DOHH2 (cell line): ENCODE results near the gene FAXC.

Source experiments
- H3F3A ChIP-seq: fragments of 200-600 bp; sonication (generic), shearing (Covaris generic); 2 replicates; pipeline ENCODE4 v1.6.0; 2016; ENCODE audit warnings: antibody characterized with exemption, mild to moderate bottlenecking; ENCODE audit not compliant: control insufficient read depth, insufficient read depth
- H3K27ac ChIP-seq: fragments of 200-600 bp; sonication (generic); 2 replicates; pipeline ENCODE4 v1.5.1; 2014; ENCODE audit warnings: low read depth, mild to moderate bottlenecking, low read length, moderate library complexity
- H3K27me3 ChIP-seq: fragments of 200-600 bp; sonication (generic); 2 replicates; pipeline ENCODE4 v1.6.1; 2014; ENCODE audit warnings: mild to moderate bottlenecking, low read length, mixed read lengths; ENCODE audit not compliant: control insufficient read depth
- H3K36me3 ChIP-seq: fragments of 200-600 bp; sonication (generic); 2 replicates; pipeline ENCODE4 v1.6.1; 2014; ENCODE audit warnings: mild to moderate bottlenecking, low read length, moderate library complexity, mixed read lengths; ENCODE audit not compliant: control insufficient read depth
- H3K4me1 ChIP-seq: fragments of 200-600 bp; sonication (generic); 2 replicates; pipeline ENCODE4 v1.6.1; 2014; ENCODE audit warnings: mild to moderate bottlenecking, low read length, mixed read lengths; ENCODE audit not compliant: control insufficient read depth
- H3K4me2 ChIP-seq: fragments of 200-600 bp; sonication (generic); 2 replicates; pipeline ENCODE4 v1.6.0; 2014; ENCODE audit warnings: mild to moderate bottlenecking, low read length, moderate library complexity
- H3K4me3 ChIP-seq: fragments of 200-600 bp; sonication (generic); 2 replicates; pipeline ENCODE4 v1.5.1; 2014; ENCODE audit warnings: mild to moderate bottlenecking, low read length, mixed read lengths
- H3K79me2 ChIP-seq: fragments of 200-600 bp; sonication (generic); 2 replicates; pipeline ENCODE4 v1.6.1; 2014; ENCODE audit warnings: mild to moderate bottlenecking, low read length, mixed read lengths; ENCODE audit not compliant: control insufficient read depth
- H3K9me2 ChIP-seq: fragments of 200-600 bp; sonication (generic); replicated peaks from 2 replicates; pipeline ENCODE4 v1.6.1; 2014; ENCODE audit warnings: mild to moderate bottlenecking, low read length, mixed read lengths; ENCODE audit not compliant: control insufficient read depth
- H3K9me3 ChIP-seq: fragments of 200-600 bp; sonication (generic); 2 replicates; pipeline ENCODE4 v1.6.1; 2014; ENCODE audit warnings: antibody characterized with exemption, low read length, mixed read lengths; ENCODE audit not compliant: control insufficient read depth, insufficient read depth
- H4K20me1 ChIP-seq: fragments of 200-600 bp; sonication (generic); 2 replicates; pipeline ENCODE4 v1.6.0; 2014; ENCODE audit warnings: low read depth, mild to moderate bottlenecking, antibody characterized with exemption, low read length, moderate library complexity; ENCODE audit not compliant: control insufficient read depth, insufficient read depth
- CTCF ChIP-seq: fragments of 200-600 bp; sonication (generic); IDR thresholded peaks from one replicate; pipeline ENCODE4 v1.5.1; 2014; ENCODE audit warnings: antibody characterized with exemption, mild to moderate bottlenecking, low read depth, low read length; ENCODE audit not compliant: poor library complexity, severe bottlenecking
- EZH2phosphoT487 ChIP-seq: fragments of 200-600 bp; sonication (generic); IDR thresholded peaks from 2 replicates; pipeline ENCODE4 v1.6.1; 2017; ENCODE audit warnings: borderline replicate concordance, mild to moderate bottlenecking, antibody characterized with exemption, low read length, moderate library complexity, mixed read lengths

The FAXC gene

GRCh38 chr6:99305021-99305554 is 44.4 kb downstream of the FAXC start:
- Histone ChIP-seq H3K4me1 (no peaks in the 10 kb centered on the region), H3K27ac (no peak overlapping the region), H3K36me3 (no peaks in the 10 kb centered on the region), H3F3A (no peaks in the 10 kb centered on the region), H3K4me3 (no peak overlapping the region), H4K20me1 (no peaks in the 10 kb centered on the region), H3K27me3 (peaks cover 10% of the 10 kb centered on the region), H3K9me2 (no peaks in the 10 kb centered on the region), H3K79me2 (no peaks in the 10 kb centered on the region), H3K9me3 (no peaks in the 10 kb centered on the region), H3K4me2 (no peak overlapping the region)
- TF ChIP-seq EZH2phosphoT487 = no peak
- TF ChIP-seq CTCF = no peak

- no peaks in the 10 kb centered on the region for H3K36me3 ChIP-seq
- H3K79me2 ChIP-seq = no peaks in the 10 kb centered on the region
- no peak overlapping the region for H3K27ac ChIP-seq
- H3K4me2 ChIP-seq = no peak overlapping the region
- H4K20me1 ChIP-seq = no peaks in the 10 kb centered on the region
- peaks cover 14% of the 10 kb centered on the region for H3K27me3 ChIP-seq
- no peak for TF ChIP-seq EZH2phosphoT487
- TF ChIP-seq CTCF = no peak
- H3K4me3 ChIP-seq = no peak overlapping the region
- H3K9me3 ChIP-seq = no peaks in the 10 kb centered on the region
- no peaks in the 10 kb centered on the region for H3F3A ChIP-seq
- H3K9me2 ChIP-seq = no peaks in the 10 kb centered on the region
- no peaks in the 10 kb centered on the region for H3K4me1 ChIP-seq
Measured at GRCh38 chr6:99297415-99297814, 52.1 kb downstream of the FAXC start.

GRCh38 chr6:99297006-99297405 is 52.5 kb downstream of the FAXC start:
- H3K4me2 ChIP-seq = no peak overlapping the region
- TF ChIP-seq CTCF (no peak), EZH2phosphoT487 (no peak)
- no peaks in the 10 kb centered on the region for H4K20me1 ChIP-seq
- no peak overlapping the region for H3K4me3 ChIP-seq
- no peaks in the 10 kb centered on the region for H3K79me2 ChIP-seq
- H3K27me3 ChIP-seq = peaks cover 14% of the 10 kb centered on the region
- H3K27ac ChIP-seq = no peak overlapping the region
- no peaks in the 10 kb centered on the region for H3F3A ChIP-seq
- H3K9me2 ChIP-seq = no peaks in the 10 kb centered on the region
- no peaks in the 10 kb centered on the region for H3K4me1 ChIP-seq
- no peaks in the 10 kb centered on the region for H3K36me3 ChIP-seq
- H3K9me3 ChIP-seq = no peaks in the 10 kb centered on the region

- Histone ChIP-seq H3K4me1 (no peaks in the 10 kb centered on the region), H3K9me2 (no peaks in the 10 kb centered on the region)
- no peak for TF ChIP-seq EZH2phosphoT487
- TF ChIP-seq CTCF = no peak
Measured at GRCh38 chr6:99296261-99296660, 53.2 kb downstream of the FAXC start.

More at GRCh38 chr6:99296261-99296660, 53.2 kb downstream of the FAXC start:
- no peaks in the 10 kb centered on the region for H3K79me2 ChIP-seq
- H3F3A ChIP-seq = no peaks in the 10 kb centered on the region
- H3K27me3 ChIP-seq = peaks cover 11% of the 10 kb centered on the region
- no peak overlapping the region for H3K4me3 ChIP-seq
- H3K4me2 ChIP-seq = no peak overlapping the region
- H3K36me3 ChIP-seq = no peaks in the 10 kb centered on the region
- H3K27ac ChIP-seq = no peak overlapping the region
- H3K9me3 ChIP-seq = no peaks in the 10 kb centered on the region
- no peaks in the 10 kb centered on the region for H4K20me1 ChIP-seq
